Subcutaneous adipose tissue (tissue), 4 donors: ENCODE data around the gene SNX33. TPM values are rescaled to one million over a fixed set of nuclear protein-coding genes. Genes with fewer than 3 reads are reported as not detected.

Experiments
- CTCF ChIP-seq: fragments of 450-650 bp; IDR thresholded peaks from one replicate; pipeline ENCODE4 v1.5.1; 2016; ENCODE audit warnings: low read depth, mild to moderate bottlenecking, control low read depth, antibody characterized with exemption, moderate library complexity
- total RNA-seq, 4 donors: library from RNA; depleted of rRNA; stranded (reverse); fragments of >200 nt; gene quantifications; one replicate each; pipeline ENCODE4 v1.1.0, GENCODE V29; 2016

Gene SNX33
- total RNA-seq, 4 donors from 2014 or later = 17.6 to 38.8 (median 28.9) TPM

GRCh38 chr15:75646944-75647364, 758 bp upstream of the SNX33 start:
- no peak for TF ChIP-seq CTCF

GRCh38 chr15:75648156-75649000, 666 bp downstream of the SNX33 start:
- TF ChIP-seq CTCF = no peak

GRCh38 chr15:75649045-75649761, 1.5 kb downstream of the SNX33 start:
- no peak for TF ChIP-seq CTCF

GRCh38 chr15:75649848-75650247, 2.1 kb downstream of the SNX33 start:
- no peak for TF ChIP-seq CTCF

GRCh38 chr15:75650908-75651809, 3.4 kb downstream of the SNX33 start:
- no peak for TF ChIP-seq CTCF

GRCh38 chr15:75651810-75652543, 4.3 kb downstream of the SNX33 start:
- no peak for TF ChIP-seq CTCF
